Activated T-cell treated with anti-CD3 and anti-CD28 coated beads, Interleukin-2, amount 50 U/mL, for 24 hours (primary cell): Measurements from ENCODE around the gene HAL.

ENCODE experiments used
- DNase-seq: peaks from one replicate; pipeline ENCODE4 v3.0.0-alpha.2; 2020
- H3K27ac Mint-ChIP-seq: 2 replicates; pipeline ENCODE4 v1.8.0; 2020; ENCODE audit warnings: mild to moderate bottlenecking, mixed read lengths
- H3K27me3 Mint-ChIP-seq: 2 replicates; pipeline ENCODE4 v1.8.0; 2020; ENCODE audit warnings: mixed read lengths
- H3K36me3 Mint-ChIP-seq: 2 replicates; pipeline ENCODE4 v1.8.0; 2020; ENCODE audit warnings: low read depth, mixed read lengths
- H3K4me1 Mint-ChIP-seq: 2 replicates; pipeline ENCODE4 v1.8.0; 2020; ENCODE audit warnings: low read depth, mixed read lengths
- H3K4me3 Mint-ChIP-seq: 2 replicates; pipeline ENCODE4 v1.8.0; 2020; ENCODE audit warnings: mild to moderate bottlenecking, moderate library complexity, mixed read lengths
- H3K9me3 Mint-ChIP-seq: 2 replicates; pipeline ENCODE4 v1.8.0; 2020; ENCODE audit warnings: mixed read lengths

The HAL gene

DNA sequence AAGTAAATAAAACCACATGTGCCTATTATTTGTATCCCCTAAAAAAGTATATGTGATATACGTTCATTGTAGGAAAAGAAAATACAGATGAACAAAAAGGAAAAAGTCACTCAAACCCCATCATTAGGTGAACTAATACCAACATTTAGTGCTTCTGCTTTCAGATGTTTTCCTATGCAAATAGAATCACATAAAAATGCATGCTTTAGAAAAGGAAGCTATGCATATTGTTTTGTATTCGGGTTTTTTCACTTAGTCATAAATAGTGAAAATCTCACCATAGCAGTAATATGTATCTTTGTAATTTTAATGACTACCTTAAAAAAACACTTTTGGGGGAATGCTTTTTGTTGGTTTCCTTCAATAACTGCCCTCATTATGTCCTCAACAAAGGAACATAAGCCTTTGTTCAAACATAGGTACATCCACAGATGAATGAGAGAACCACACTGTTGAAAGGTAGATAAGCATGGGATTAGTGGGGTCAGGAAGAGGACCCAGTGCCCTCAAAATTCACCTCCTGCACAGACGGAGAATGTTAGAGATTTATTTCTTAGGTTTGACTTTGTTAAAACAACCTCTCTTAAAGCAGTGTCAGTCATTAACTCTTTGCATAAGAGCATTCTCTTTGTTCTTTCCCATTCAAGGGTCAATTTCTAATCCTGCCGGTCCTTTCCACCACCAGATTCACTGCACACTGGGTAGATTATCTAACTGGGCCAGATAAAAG, 46.5 kb downstream of the HAL start:
- no peak overlapping the region for H3K27ac Mint-ChIP-seq
- no peak for DNase-seq
- no peaks in the 10 kb centered on the region for H3K4me1 Mint-ChIP-seq
- H3K4me3 Mint-ChIP-seq: no peak overlapping the region
- H3K27me3 Mint-ChIP-seq: no peaks in the 10 kb centered on the region
- no peaks in the 10 kb centered on the region for H3K9me3 Mint-ChIP-seq
- H3K36me3 Mint-ChIP-seq: no peaks in the 10 kb centered on the region

DNA sequence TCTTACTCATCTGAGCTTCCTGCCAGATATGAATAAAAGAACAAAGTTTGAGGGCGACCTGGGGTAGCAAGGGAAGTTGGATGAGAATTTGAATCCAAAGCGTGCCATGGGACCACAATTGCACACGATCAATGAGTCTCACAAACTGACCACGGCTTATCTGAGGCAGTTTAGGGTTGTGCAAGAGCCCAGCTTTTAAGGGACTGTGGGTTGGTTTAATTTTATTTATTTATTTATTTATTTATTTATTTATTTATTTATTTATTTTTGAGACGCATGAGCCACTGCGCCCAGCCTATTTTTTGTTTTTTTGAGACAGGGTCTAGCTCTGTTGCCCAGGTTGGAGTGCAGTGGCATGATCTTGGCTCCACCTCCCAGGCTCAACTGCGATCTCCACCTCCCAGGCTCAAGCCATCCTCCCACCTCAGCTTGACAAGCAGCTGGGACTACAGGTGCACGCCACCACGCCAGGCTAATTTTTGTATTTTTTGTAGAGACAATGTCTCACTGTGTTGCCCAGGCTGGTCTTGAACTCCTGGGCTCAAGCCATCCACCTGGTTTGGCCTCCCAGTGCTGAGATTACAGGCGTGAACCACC, 51.9 kb downstream of the HAL start:
- Mint-ChIP-seq H3K9me3 (no peaks in the 10 kb centered on the region), H3K4me3 (peak overlapping the region; percentile 87), H3K27me3 (no peaks in the 10 kb centered on the region), H3K4me1 (peaks cover 10% of the 10 kb centered on the region), H3K27ac (no peak overlapping the region), H3K36me3 (peaks cover 3% of the 10 kb centered on the region)
- DNase-seq: no peak

DNA sequence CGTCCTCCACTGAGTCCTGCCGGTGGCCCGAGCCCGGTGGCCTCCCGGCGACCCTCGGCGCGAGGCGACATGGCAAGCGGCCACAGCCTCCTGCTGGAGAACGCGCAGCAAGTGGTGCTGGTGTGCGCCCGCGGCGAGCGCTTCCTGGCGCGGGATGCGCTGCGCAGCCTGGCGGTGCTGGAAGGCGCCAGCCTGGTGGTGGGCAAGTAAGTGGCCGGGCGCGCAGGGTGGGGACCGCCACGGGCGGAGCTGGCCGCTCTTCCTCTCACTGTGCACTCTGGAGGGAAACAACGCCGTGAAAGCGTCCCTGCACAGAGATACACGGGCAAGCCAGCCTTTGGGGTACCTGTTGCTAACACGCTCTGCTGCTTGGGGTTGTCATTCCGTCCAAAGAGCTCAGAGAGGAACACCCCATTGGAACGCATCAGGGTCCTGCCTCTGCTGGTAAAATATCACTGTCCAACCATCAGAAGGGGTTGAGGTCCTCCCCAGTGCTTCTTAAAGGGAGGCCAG, 52.8 kb downstream of the HAL start, which contains the start of gene AMDHD1:
Gene AMDHD1, plus strand, starts transcription at position 2 of the 513 bp plus-strand sequence. Its CDS starts 68 bp downstream, at position 70.
- Mint-ChIP-seq H3K4me3 (peak within 1 kb of the TSS; percentile 87), H3K27ac (peak within 1 kb of the TSS; percentile 92), H3K9me3 (no peaks in the 10 kb centered on the region), H3K27me3 (no peaks in the 10 kb centered on the region), H3K4me1 (peaks cover 10% of the 10 kb centered on the region), H3K36me3 (peaks cover 3% of the 10 kb centered on the region)
- DNase-seq: peak; percentile 85

DNA sequence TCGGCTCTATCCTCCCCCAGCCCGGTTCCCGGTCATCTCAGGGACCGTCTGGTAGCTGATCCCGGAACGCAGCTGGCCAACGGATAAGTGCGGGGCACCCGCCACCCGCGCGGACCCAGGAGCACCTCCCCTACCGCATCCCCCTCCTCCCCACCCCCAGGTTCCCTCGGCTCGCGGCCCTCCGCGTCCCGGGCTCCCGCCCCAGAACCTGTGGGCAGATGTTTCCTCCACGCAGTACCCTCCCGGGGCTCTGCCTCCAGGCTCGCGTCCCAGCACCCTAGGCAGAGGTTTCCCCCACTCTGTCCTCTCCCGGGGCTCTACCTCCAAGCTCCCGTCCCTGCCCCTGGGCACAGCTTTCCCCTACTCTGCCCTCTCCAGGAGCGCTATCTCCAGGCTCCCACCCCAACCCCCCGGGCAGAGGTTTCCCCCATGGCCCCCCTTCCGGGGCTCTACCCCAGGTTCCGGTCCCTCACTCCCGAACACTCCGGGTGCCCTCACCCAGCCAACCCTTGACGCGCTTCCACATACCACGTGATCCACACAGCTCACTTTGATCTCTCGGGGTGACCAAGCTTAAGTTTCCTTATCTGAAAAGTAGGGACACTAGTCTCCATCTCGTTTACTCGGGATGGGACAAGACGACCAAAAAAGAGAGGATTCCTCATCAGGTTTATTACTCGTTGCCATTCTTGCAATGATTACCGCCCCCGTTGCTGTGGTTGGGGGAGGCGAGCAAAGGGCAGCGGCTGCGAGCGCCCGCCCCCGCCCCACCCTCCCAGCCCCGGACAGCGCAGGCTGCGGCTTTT, 53.4 kb downstream of the HAL start, which contains the start of gene CCDC38:
Gene CCDC38, minus strand, starts transcription at position 91 of the 806 bp plus-strand sequence. CDS start 6,105 bp downstream, outside the sequence.
- Mint-ChIP-seq H3K27ac (peak within 1 kb of the TSS; percentile 92), H3K36me3 (peaks cover 3% of the 10 kb centered on the region), H3K9me3 (no peaks in the 10 kb centered on the region), H3K4me3 (peak within 1 kb of the TSS; percentile 87), H3K27me3 (no peaks in the 10 kb centered on the region), H3K4me1 (peaks cover 10% of the 10 kb centered on the region)
- DNase-seq: peak; percentile 89

DNA sequence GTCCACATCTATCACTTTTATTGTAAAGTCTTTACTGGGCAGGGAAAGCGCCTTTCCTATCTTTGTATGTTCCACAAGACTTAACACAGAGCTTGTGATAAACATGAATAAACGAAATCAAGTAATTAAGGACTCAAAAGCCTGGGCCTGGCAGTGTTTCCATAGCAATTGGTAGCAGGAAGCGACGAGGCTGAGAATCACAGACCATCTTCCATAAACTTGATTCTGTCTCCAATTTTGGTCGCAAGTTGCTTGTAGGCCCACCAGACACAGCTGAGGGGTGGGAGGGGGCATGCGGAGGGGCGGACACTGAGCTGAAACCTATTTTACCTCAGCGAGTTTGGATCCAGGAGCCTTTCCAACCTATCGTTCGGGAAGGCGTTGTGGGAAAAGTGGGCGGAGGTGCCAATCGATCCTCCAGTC, 54.0 kb downstream of the HAL start:
- Mint-ChIP-seq H3K4me3 (peak overlapping the region; percentile 87), H3K9me3 (no peaks in the 10 kb centered on the region), H3K36me3 (peaks cover 3% of the 10 kb centered on the region), H3K4me1 (peaks cover 10% of the 10 kb centered on the region), H3K27ac (peak overlapping the region; percentile 92), H3K27me3 (no peaks in the 10 kb centered on the region)
- no peak for DNase-seq

DNA sequence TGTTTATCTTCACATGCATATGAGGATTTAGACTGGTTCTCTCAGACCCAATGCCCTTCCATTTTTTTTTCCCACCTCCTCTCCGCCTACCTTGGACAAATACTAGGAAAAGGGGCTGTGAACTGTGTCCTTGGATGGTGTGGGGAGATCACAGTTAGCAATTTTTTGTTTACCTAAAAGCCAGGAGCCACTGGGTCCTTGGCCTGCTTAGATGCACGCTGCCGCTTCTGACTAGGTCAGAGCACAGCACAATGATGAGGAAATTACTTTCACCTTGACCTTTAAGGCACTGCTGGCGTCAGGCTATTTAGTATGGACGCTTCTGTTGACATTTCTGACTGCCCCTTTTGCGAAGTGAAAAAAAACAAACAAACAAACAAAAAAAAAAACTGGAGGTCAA, 55.6 kb downstream of the HAL start:
- H3K4me3 Mint-ChIP-seq: no peak overlapping the region

More for the DNA sequence above, 55.6 kb downstream of the HAL start:
- no peak overlapping the region for H3K27ac Mint-ChIP-seq
- H3K9me3 Mint-ChIP-seq: no peaks in the 10 kb centered on the region
- H3K36me3 Mint-ChIP-seq: peaks cover 3% of the 10 kb centered on the region
- no peak for DNase-seq
- H3K4me1 Mint-ChIP-seq: peaks cover 10% of the 10 kb centered on the region
- no peaks in the 10 kb centered on the region for H3K27me3 Mint-ChIP-seq
